CD4-positive, alpha-beta memory T cell (primary cell): ENCODE data around the gene ACTL10. TPM values are rescaled to one million over a fixed set of nuclear protein-coding genes. Genes with fewer than 3 reads are reported as not detected.

Experiments
- CTCF ChIA-PET: fragments of 350-600 bp; sonication (Branson Sonifier 250); formaldehyde crosslinking; loops from one replicate; lab custom pipeline; 2021; ENCODE audit warnings: inconsistent platforms; ENCODE audit not compliant: partially characterized antibody; lab: Charles Lee
- POLR2A ChIA-PET: fragments of 350-600 bp; sonication (Branson Sonifier 250); formaldehyde crosslinking; loops from one replicate; lab custom pipeline; 2021; ENCODE audit not compliant: partially characterized antibody; lab: Charles Lee
- DNase-seq, 5 donors: peaks; one replicate each; pipeline versions ENCODE4 v3.0.0 to v3.0.0-alpha.2; 2020 to 2022; ENCODE audit warnings: mixed read lengths in 1 of 5
- H3K27ac ChIP-seq: one replicate; pipeline ENCODE4 v1.7.0; 2013; ENCODE audit warnings: low read depth, low read length
- H3K27me3 ChIP-seq: 2 replicates; pipeline ENCODE4 v1.7.0; 2013; ENCODE audit warnings: mild to moderate bottlenecking, low read length, moderate library complexity; ENCODE audit not compliant: insufficient read depth
- H3K36me3 ChIP-seq: 2 replicates; pipeline ENCODE4 v1.7.0; 2013; ENCODE audit warnings: mild to moderate bottlenecking, low read length, moderate library complexity; ENCODE audit not compliant: insufficient read depth
- H3K4me1 ChIP-seq: 2 replicates; pipeline ENCODE4 v1.7.0; 2013; ENCODE audit warnings: mild to moderate bottlenecking, low read length, moderate library complexity; ENCODE audit not compliant: insufficient read depth
- H3K4me3 ChIP-seq, 2 donors: one replicate each; pipeline ENCODE4 v1.7.0; 2013; ENCODE audit warnings: low read length in 2 of 2, mild to moderate bottlenecking in 1 of 2
- H3K9me3 ChIP-seq, 2 donors: one replicate each; pipeline ENCODE4 v1.7.0; 2013; ENCODE audit warnings: low read length in 2 of 2, control low read depth in 1 of 2; ENCODE audit not compliant: control insufficient read depth in 1 of 2
- H3K27ac Mint-ChIP-seq, 7 donors: one replicate each; pipeline ENCODE4 v1.8.0; 2020 to 2021; ENCODE audit warnings: mixed read lengths in 7 of 7, mild to moderate bottlenecking in 6 of 7, inconsistent platforms in 3 of 7, moderate library complexity in 3 of 7
- H3K27me3 Mint-ChIP-seq, 2 donors: one replicate each; pipeline ENCODE4 v1.8.0; 2020 to 2021; ENCODE audit warnings: mixed read lengths in 2 of 2
- H3K36me3 Mint-ChIP-seq, 2 donors: one replicate each; pipeline ENCODE4 v1.8.0; 2020 to 2021; ENCODE audit warnings: mixed read lengths in 2 of 2, inconsistent platforms in 1 of 2, mild to moderate bottlenecking in 1 of 2
- H3K4me1 Mint-ChIP-seq, 4 donors: one replicate each; pipeline ENCODE4 v1.8.0; 2020 to 2021; ENCODE audit warnings: mixed read lengths in 4 of 4, mild to moderate bottlenecking in 1 of 4
- H3K4me3 Mint-ChIP-seq, 8 donors: one replicate each; pipeline ENCODE4 v1.8.0; 2020 to 2021; ENCODE audit warnings: mixed read lengths in 8 of 8, mild to moderate bottlenecking in 7 of 8, moderate library complexity in 6 of 8, inconsistent platforms in 3 of 8
- H3K9me3 Mint-ChIP-seq, 8 donors: one replicate each; pipeline ENCODE4 v1.8.0; 2020 to 2021; ENCODE audit warnings: mixed read lengths in 8 of 8, mild to moderate bottlenecking in 5 of 8, inconsistent platforms in 3 of 8, moderate library complexity in 1 of 8
- intact Hi-C: fragments of 100-400 bp; cut with micrococcal nuclease; formaldehyde crosslinking; loops from one replicate; pipeline ENCODE4 v1.15.1; 2023
- polyA plus RNA-seq, 2 donors: library from polyadenylated mRNA; unstranded; fragments of 300-500 nt; fragmentation: Illumina TruSeq; gene quantifications; one replicate each; pipeline ENCODE4 v1.2.3, GENCODE V29; 2021
- total RNA-seq, 2 experiments: library from RNA; stranded (reverse); gene quantifications; one replicate each; pipeline ENCODE4 v1.2.3, GENCODE V29; 2021

Gene ACTL10
- total and polyA plus RNA-seq, 4 experiments from 2014 or later = 1.7 to 6.0 (median 5.4) TPM

GRCh38 chr20:33676652-33677645 lies 10.2 kb downstream of the ACTL10 start:
- H3K27ac ChIP-seq = no peak overlapping the region
- no peaks in the 10 kb centered on the region for H3K27me3 ChIP-seq
- no peaks in the 10 kb centered on the region for H3K36me3 ChIP-seq
- Mint-ChIP-seq H3K4me1 (peaks cover 33 to 73% (median 53%) of the 10 kb centered on the region in 4 donors), H3K4me3 (peak overlapping the region in 3 of 8 donors; percentile 9 to 31 (median 29)), H3K27ac (peak overlapping the region in 4 of 7 donors; percentile 10 to 52 (median 37)), H3K9me3 (no peaks in the 10 kb centered on the region), H3K36me3 (no peaks in the 10 kb centered on the region), H3K27me3 (no peaks in the 10 kb centered on the region)
- H3K4me3 ChIP-seq = no peak overlapping the region
- ChIA-PET CTCF (interaction anchor here (1.4 to 6.5 kb wide), 2 partner anchors 9 to 222 kb away, joined by 4 to 88 read pairs; partner anchors contain the start of gene ACTL10), POLR2A (interaction anchor here (5.3 kb wide), 1 partner anchor 10 kb away, joined by 122 read pairs; the partner anchor contains the start of genes ACTL10 and C20orf144)
- H3K9me3 ChIP-seq = no peaks in the 10 kb centered on the region
- DNase-seq = no peak
- intact Hi-C loops = no loop called here
- H3K4me1 ChIP-seq = peaks cover 62% of the 10 kb centered on the region

DNA sequence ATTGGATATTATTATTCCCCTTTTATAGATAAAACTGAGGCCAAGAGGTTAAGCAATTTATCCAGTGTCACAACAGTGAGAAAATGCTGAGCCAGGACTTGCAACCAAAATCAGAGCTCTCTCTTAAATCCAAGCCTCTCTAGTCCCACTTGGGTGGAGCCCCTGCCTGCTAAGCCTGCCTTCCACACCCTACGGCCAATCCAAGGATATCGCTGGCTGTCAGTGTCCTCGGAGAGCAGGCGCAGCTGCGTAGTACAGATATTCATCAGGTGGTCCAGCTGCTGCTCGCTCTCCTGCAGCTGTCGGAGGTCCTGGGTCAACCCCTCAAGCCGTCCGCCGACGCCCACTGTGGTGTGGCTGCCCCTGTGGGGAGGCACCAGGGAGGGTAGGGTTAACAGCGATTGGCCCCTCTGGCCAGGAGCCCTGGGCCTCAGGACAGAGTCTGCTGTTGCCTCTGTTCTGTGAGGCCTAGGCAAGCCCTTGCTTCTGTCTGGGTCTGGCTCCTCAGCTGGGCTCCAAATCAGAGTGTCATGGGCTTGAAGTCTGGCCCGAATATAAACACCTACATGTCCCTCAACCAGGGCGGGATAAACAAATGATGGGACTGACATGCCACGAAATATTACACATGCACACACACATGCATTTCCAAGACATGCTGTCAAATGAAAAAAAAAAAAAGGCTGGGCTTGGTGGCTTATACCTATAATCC lies 11.4 kb downstream of the ACTL10 start:
- peak overlapping the region; percentile 58 to 93 (median 90) for H3K27ac Mint-ChIP-seq
- H3K27me3 ChIP-seq = no peaks in the 10 kb centered on the region
- H3K4me3 Mint-ChIP-seq = peak overlapping the region in 7 of 8 donors; percentile 29 to 79 (median 71)
- no peak overlapping the region for H3K4me3 ChIP-seq
- POLR2A ChIA-PET = interaction anchor here (2.2 to 5.3 kb wide), 3 partner anchors 10 to 42 kb away, joined by 15 to 122 read pairs (median 19); partner anchors contain the start of genes ACTL10, C20orf144 and PXMP4
- H3K4me1 Mint-ChIP-seq = peaks cover 30 to 64% (median 47%) of the 10 kb centered on the region in 4 donors
- H3K4me1 ChIP-seq = peaks cover 54% of the 10 kb centered on the region
- peak in 1 of 5 donors; percentile 2 for DNase-seq
- no peaks in the 10 kb centered on the region for H3K36me3 Mint-ChIP-seq
- CTCF ChIA-PET = interaction anchor here (1.4 to 6.5 kb wide), 3 partner anchors 11 to 223 kb away, joined by 4 to 88 read pairs (median 4); partner anchors contain the start of genes ACTL10 and C20orf144
- H3K36me3 ChIP-seq = no peaks in the 10 kb centered on the region
- no peaks in the 10 kb centered on the region for H3K9me3 Mint-ChIP-seq
- H3K9me3 ChIP-seq = no peaks in the 10 kb centered on the region
- H3K27me3 Mint-ChIP-seq = no peaks in the 10 kb centered on the region
- intact Hi-C loops = no loop called here
- H3K27ac ChIP-seq = peak overlapping the region; percentile 40

- Mint-ChIP-seq H3K4me3 (peak overlapping the region in 7 of 8 donors; percentile 3 to 79 (median 71)), H3K4me1 (peaks cover 24 to 61% (median 43%) of the 10 kb centered on the region in 4 donors), H3K36me3 (no peaks in the 10 kb centered on the region), H3K27me3 (no peaks in the 10 kb centered on the region), H3K9me3 (no peaks in the 10 kb centered on the region), H3K27ac (peak overlapping the region; percentile 58 to 93 (median 90))
- CTCF ChIA-PET = interaction anchor here (1.0 to 6.5 kb wide), 6 partner anchors 12 to 236 kb away, joined by 3 to 88 read pairs (median 4); partner anchors contain the start of genes ACTL10 and C20orf144
- POLR2A ChIA-PET = interaction anchor here (1.1 to 5.3 kb wide), 9 partner anchors 8 to 432 kb away, joined by 3 to 122 read pairs (median 7); partner anchors contain the start of genes ACTL10, C20orf144, CBFA2T2 and EIF2S2
- Histone ChIP-seq H3K27me3 (no peaks in the 10 kb centered on the region), H3K4me1 (peaks cover 47% of the 10 kb centered on the region), H3K4me3 (no peak overlapping the region), H3K27ac (no peak overlapping the region), H3K9me3 (no peaks in the 10 kb centered on the region), H3K36me3 (no peaks in the 10 kb centered on the region)
- peak; percentile 22 to 73 (median 36) for DNase-seq
- intact Hi-C loops = no loop called here
These were observed 13.2 kb downstream of the ACTL10 start for GRCh38 chr20:33679758-33680485.

DNA sequence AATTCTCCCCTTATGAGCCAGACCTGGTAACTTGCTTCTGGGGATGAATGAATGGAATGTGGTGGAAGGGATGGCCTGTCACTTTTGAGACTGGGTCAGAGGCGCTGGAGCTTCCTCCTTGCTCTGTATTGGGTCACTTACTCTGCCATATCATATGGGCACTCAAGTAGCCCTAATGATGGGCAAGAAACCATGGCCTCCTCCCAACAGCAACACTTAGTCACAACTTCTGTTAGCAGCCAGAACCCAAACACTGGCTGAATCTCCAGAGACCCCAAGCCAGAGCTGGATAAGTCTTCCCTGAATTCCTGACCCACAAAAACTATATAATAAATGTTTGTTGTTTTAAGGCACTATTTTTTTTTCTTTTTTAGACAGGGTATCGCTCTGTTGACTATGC lies 13.9 kb downstream of the ACTL10 start:
- no peaks in the 10 kb centered on the region for H3K27me3 Mint-ChIP-seq
- H3K4me3 ChIP-seq = no peak overlapping the region
- no peaks in the 10 kb centered on the region for H3K36me3 ChIP-seq
- DNase-seq = no peak
- H3K9me3 ChIP-seq = no peaks in the 10 kb centered on the region
- peaks cover 23 to 63% (median 44%) of the 10 kb centered on the region in 4 donors for H3K4me1 Mint-ChIP-seq
- H3K27me3 ChIP-seq = no peaks in the 10 kb centered on the region
- H3K27ac ChIP-seq = no peak overlapping the region
- H3K27ac Mint-ChIP-seq = peak overlapping the region in 3 of 7 donors; percentile 58 to 73 (median 62)
- H3K36me3 Mint-ChIP-seq = no peaks in the 10 kb centered on the region
- peaks cover 50% of the 10 kb centered on the region for H3K4me1 ChIP-seq
- peak overlapping the region in 1 of 8 donors; percentile 25 for H3K4me3 Mint-ChIP-seq
- ChIA-PET CTCF (interaction anchor here (1.0 to 6.5 kb wide), 4 partner anchors 13 to 238 kb away, joined by 3 to 88 read pairs (median 5); partner anchors contain the start of genes ACTL10 and SNTA1), POLR2A (interaction anchor here (1.5 to 5.3 kb wide), 4 partner anchors 14 to 432 kb away, joined by 7 to 122 read pairs (median 8); partner anchors contain the start of genes ACTL10, C20orf144, CBFA2T2 and EIF2S2)
- intact Hi-C loops = no loop called here
- no peaks in the 10 kb centered on the region for H3K9me3 Mint-ChIP-seq

- Mint-ChIP-seq H3K36me3 (no peaks in the 10 kb centered on the region), H3K9me3 (no peaks in the 10 kb centered on the region), H3K27me3 (no peaks in the 10 kb centered on the region), H3K4me3 (no peak overlapping the region), H3K27ac (peak overlapping the region in 3 of 7 donors; percentile 32 to 60 (median 58)), H3K4me1 (peaks cover 23 to 63% (median 44%) of the 10 kb centered on the region in 4 donors)
- DNase-seq = no peak
- ChIA-PET POLR2A (interaction anchor here (1.2 to 5.3 kb wide), 5 partner anchors 14 to 431 kb away, joined by 3 to 122 read pairs (median 7); partner anchors contain the start of genes ACTL10, C20orf144, EIF2S2 and PXMP4), CTCF (interaction anchor here (1.0 to 6.5 kb wide), 3 partner anchors 14 to 238 kb away, joined by 3 to 88 read pairs (median 6); partner anchors contain the start of genes ACTL10 and SNTA1)
- Histone ChIP-seq H3K4me1 (peaks cover 50% of the 10 kb centered on the region), H3K4me3 (no peak overlapping the region), H3K27me3 (no peaks in the 10 kb centered on the region), H3K36me3 (no peaks in the 10 kb centered on the region), H3K27ac (no peak overlapping the region), H3K9me3 (no peaks in the 10 kb centered on the region)
- intact Hi-C loops = no loop called here
These were observed 14.5 kb downstream of the ACTL10 start for GRCh38 chr20:33681288-33681687.
